ENCODE results near the gene PRSS56.

Gene PRSS56

GRCh38 chr2:232501794-232502390 lies 18.3 kb upstream of the PRSS56 start:
- DNase-seq, result no peak

- no peak for DNase-seq
Measured at GRCh38 chr2:232502511-232502910, 17.7 kb upstream of the PRSS56 start.

- DNase-seq, result peak in 36 of 51 donors; percentile 7 to 76 (median 44)
Measured at GRCh38 chr2:232502911-232503808, 17.0 kb upstream of the PRSS56 start.

- no peak for DNase-seq
Measured at GRCh38 chr2:232503809-232504323, 16.3 kb upstream of the PRSS56 start.

- peak in 9 of 51 donors; percentile 5 to 43 (median 22) for DNase-seq
Measured at GRCh38 chr2:232504438-232504837, 15.8 kb upstream of the PRSS56 start.

- DNase-seq, result no peak
Measured at GRCh38 chr2:232505856-232506255, 14.3 kb upstream of the PRSS56 start.

- DNase-seq, result no peak
Measured at GRCh38 chr2:232506709-232507108, 13.5 kb upstream of the PRSS56 start.

- no peak for DNase-seq
Measured at GRCh38 chr2:232508251-232508650, 11.9 kb upstream of the PRSS56 start.

GRCh38 chr2:232511336-232511890 lies 8.8 kb upstream of the PRSS56 start:
- DNase-seq, result peak in 8 of 51 donors; percentile 8 to 34 (median 14)

GRCh38 chr2:232512602-232513001 lies 7.6 kb upstream of the PRSS56 start:
- DNase-seq, result no peak

- DNase-seq, result no peak
Measured at GRCh38 chr2:232513353-232513752, 6.8 kb upstream of the PRSS56 start.

GRCh38 chr2:232515639-232516038 lies 4.5 kb upstream of the PRSS56 start:
- no peak for DNase-seq

- DNase-seq, result no peak
Measured at GRCh38 chr2:232516551-232516950, 3.6 kb upstream of the PRSS56 start.

- no peak for DNase-seq
Measured at GRCh38 chr2:232518844-232519243, 1.3 kb upstream of the PRSS56 start.

- no peak for DNase-seq
Measured at GRCh38 chr2:232520489-232520888, 301 bp downstream of the PRSS56 start.

- no peak for DNase-seq
Measured at GRCh38 chr2:232521098-232521497, 910 bp downstream of the PRSS56 start.

GRCh38 chr2:232521959-232522622 lies 1.9 kb downstream of the PRSS56 start:
- DNase-seq, result peak in 36 of 51 donors; percentile 9 to 75 (median 30)

- DNase-seq, result no peak
Measured at GRCh38 chr2:232522623-232523401, 2.6 kb downstream of the PRSS56 start.

GRCh38 chr2:232523402-232523681 lies 3.2 kb downstream of the PRSS56 start:
- DNase-seq, result no peak

- DNase-seq, result peak in 19 of 51 donors; percentile 9 to 52 (median 23)
Measured at GRCh38 chr2:232523682-232524597, 3.8 kb downstream of the PRSS56 start.
